ENCODE data around the gene FGFRL1.

Gene FGFRL1

GRCh38 chr4:1021386-1022050, 10.1 kb downstream of the FGFRL1 start:
- in situ Hi-C loops (cut with HindIII; ENCODE audit: low sequenced_read_pairs): no loop called here

GRCh38 chr4:1022051-1022738, 10.8 kb downstream of the FGFRL1 start:
- in situ Hi-C loops (cut with HindIII; ENCODE audit: low sequenced_read_pairs): no loop called here

GRCh38 chr4:1022739-1023066, 11.3 kb downstream of the FGFRL1 start:
- in situ Hi-C loops (cut with HindIII; ENCODE audit: low sequenced_read_pairs): no loop called here

DNA sequence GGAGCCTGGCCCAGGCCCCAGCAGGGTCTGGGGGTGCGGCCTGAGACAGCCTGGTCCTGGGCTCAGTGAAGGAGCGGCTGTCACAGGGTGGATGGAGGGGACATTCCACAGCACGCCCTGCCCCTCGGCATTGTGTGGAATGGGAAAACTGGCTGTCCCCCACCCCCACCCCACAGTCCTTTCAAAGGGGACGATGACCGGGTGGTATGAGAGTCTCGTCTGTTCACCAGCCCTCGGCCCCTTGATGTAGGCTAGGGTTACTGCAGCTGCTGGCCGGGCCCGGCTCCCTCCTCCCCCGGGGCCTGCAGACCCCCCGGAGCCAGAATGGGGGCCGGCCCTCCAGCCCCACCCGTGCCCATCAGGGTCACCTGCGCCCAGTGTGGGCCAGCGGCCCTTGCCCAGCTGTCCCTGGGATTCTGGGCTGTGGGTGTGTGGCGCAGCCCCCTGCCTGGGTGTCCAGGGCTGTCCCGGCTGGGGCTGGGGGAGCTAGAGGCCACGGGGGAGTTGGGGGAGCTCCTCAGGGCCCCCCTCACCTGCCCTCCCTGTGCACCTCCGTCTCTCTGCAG, 11.7 kb downstream of the FGFRL1 start:
- in situ Hi-C loops (cut with HindIII; ENCODE audit: low sequenced_read_pairs): no loop called here

DNA sequence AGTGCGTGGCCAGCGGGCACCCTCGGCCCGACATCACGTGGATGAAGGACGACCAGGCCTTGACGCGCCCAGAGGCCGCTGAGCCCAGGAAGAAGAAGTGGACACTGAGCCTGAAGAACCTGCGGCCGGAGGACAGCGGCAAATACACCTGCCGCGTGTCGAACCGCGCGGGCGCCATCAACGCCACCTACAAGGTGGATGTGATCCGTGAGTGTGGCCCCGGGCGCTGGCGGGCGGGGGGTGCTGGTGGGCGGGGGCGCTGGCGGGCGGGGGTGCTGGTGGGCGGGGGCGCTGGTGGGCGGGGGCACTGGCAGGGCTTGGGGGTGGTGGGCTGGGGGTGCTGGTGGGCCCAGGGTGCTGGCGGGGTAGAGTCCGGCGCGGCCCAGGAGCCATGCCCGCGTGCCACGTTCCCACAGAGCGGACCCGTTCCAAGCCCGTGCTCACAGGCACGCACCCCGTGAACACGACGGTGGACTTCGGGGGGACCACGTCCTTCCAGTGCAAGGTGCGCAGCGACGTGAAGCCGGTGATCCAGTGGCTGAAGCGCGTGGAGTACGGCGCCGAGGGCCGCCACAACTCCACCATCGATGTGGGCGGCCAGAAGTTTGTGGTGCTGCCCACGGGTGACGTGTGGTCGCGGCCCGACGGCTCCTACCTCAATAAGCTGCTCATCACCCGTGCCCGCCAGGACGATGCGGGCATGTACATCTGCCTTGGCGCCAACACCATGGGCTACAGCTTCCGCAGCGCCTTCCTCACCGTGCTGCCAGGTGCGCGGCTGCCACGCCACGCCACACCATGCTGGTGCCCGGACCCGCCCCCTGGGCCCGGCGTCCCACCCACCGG, 12.7 kb downstream of the FGFRL1 start:
- in situ Hi-C loops (cut with HindIII; ENCODE audit: low sequenced_read_pairs): no loop called here

DNA sequence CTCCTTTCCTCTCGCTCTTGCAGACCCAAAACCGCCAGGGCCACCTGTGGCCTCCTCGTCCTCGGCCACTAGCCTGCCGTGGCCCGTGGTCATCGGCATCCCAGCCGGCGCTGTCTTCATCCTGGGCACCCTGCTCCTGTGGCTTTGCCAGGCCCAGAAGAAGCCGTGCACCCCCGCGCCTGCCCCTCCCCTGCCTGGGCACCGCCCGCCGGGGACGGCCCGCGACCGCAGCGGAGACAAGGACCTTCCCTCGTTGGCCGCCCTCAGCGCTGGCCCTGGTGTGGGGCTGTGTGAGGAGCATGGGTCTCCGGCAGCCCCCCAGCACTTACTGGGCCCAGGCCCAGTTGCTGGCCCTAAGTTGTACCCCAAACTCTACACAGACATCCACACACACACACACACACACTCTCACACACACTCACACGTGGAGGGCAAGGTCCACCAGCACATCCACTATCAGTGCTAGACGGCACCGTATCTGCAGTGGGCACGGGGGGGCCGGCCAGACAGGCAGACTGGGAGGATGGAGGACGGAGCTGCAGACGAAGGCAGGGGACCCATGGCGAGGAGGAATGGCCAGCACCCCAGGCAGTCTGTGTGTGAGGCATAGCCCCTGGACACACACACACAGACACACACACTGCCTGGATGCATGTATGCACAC, 13.6 kb downstream of the FGFRL1 start:
- in situ Hi-C loops (cut with HindIII; ENCODE audit: low sequenced_read_pairs): no loop called here

GRCh38 chr4:1026115-1026514, 14.7 kb downstream of the FGFRL1 start:
- in situ Hi-C loops (cut with HindIII; ENCODE audit: low sequenced_read_pairs): no loop called here

DNA sequence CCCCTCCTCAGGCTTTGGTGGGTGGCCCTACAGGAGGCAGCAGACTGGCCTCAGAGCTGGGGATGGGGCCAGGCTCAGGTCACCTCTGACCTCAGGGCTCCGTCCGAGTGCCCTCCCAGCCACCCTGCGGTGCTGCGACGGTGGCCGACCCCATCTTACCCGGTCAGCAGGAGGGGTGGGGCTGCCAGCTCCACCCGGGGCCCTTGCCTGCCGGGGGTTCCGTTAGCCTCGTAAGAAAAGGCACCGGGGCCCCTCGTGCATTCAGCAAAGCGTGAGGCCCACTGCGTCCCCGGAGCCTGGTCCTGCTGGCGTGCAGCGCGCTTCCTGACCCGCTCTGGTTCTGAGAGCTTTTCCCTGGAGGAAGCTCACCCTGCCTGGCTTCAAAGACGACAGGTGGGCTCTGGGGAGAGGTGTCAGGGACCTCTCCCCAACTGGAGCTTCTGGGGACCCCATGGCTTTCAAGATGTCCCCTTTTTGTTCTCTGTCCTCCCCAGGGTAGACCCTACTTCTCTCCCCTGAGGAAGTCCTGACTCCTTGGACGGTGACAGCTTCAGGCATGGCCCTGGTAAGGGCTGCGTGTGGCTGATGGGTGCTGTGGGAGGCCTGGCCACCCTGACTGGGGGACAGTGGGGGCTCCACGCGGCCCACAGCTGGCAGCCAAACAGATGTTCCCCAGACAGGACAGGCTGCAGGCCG, 15.9 kb downstream of the FGFRL1 start:
- in situ Hi-C loops (cut with HindIII; ENCODE audit: low sequenced_read_pairs): no loop called here

GRCh38 chr4:1027915-1028238, 16.5 kb downstream of the FGFRL1 start:
- in situ Hi-C loops (cut with HindIII; ENCODE audit: low sequenced_read_pairs): no loop called here

GRCh38 chr4:1028574-1029220, 17.3 kb downstream of the FGFRL1 start:
- in situ Hi-C loops (cut with HindIII; ENCODE audit: low sequenced_read_pairs): no loop called here

DNA sequence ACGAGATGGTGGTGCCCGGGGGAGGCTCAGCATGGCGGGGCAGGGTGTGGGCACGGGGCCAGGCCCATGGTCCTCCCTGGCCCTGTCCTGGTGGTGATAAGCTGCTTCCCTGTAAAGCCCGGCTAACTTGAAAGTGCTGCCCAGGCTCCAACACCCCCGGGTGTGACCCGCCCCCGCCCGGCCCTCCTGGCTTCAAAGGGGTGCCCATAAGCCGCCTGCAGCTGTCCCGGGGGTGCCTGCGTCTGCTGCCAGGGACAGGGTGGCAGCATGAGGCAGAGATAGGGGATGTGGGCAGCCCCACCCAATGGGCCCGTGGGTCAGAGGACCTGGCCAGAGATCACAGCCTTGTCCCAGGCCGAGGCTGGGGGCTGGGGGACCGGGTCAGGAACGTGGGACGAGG, 18.1 kb downstream of the FGFRL1 start:
- in situ Hi-C loops (cut with HindIII; ENCODE audit: low sequenced_read_pairs): no loop called here

DNA sequence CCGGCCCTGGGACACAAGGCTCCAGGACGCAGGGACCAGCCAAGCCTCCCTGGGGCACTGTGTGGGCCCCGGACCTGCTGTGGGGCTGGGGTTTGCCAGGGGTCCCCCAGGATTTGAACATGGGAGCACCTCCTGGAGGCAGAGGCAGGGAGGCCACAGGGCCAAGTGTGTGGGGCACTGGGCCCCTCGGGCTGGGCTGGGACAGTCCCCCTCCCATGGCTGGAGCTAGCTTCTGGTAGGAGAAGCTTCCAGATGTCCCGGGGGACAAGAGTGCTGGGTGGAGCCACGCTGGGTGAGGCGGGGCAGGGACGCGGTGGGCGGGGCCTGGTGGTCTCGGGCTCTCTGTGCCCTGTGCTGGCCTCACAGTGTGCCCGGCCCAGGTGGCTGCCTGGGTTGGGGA, 18.6 kb downstream of the FGFRL1 start:
- in situ Hi-C loops (cut with HindIII; ENCODE audit: low sequenced_read_pairs): no loop called here

GRCh38 chr4:1030559-1030958, 19.1 kb downstream of the FGFRL1 start:
- in situ Hi-C loops (cut with HindIII; ENCODE audit: low sequenced_read_pairs): no loop called here

DNA sequence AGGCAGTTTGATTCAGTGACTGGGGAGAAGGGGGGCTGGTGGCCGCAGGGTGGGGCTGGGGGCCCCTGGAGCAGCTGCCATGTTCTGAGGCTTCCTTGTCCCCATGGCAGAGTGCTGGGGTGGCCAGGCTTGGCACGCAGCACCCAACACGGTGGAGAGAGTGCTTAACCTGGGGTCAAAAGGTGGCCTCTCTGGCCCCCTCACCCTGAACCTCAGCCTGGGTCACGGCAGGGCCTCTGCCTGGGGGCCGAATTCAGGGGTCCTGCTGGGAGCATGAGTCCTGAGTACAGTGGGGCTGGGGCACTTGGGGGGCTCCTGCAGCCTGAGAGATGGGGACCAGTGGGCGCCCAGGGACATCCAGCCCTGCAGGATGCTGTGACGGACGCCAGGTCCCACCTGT, 19.9 kb downstream of the FGFRL1 start:
- in situ Hi-C loops (cut with HindIII; ENCODE audit: low sequenced_read_pairs): no loop called here

- in situ Hi-C loops (cut with HindIII; ENCODE audit: low sequenced_read_pairs): no loop called here
Observed at GRCh38 chr4:1031956-1032795, 20.8 kb downstream of the FGFRL1 start.

DNA sequence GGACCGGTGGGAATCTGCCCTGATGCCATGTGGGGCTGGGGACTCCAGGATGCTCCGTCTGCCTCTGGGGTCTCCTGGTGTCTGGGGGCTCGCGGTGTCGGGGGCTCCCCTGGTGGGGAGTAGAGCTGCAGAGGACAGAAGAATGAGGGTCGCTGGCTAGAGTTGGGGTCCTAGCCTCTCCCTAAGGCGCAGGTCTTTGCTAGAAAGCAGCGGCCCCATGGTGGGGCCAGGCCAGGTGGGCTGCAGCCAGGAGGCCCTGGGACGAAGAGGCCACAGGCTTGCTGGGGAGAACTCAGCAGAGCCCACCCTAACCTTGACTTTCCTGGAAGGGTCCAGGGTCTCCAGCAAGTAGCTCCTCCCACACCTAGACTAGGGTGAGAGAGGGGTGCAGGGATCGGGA, 21.4 kb downstream of the FGFRL1 start:
- in situ Hi-C loops (cut with HindIII; ENCODE audit: low sequenced_read_pairs): no loop called here

DNA sequence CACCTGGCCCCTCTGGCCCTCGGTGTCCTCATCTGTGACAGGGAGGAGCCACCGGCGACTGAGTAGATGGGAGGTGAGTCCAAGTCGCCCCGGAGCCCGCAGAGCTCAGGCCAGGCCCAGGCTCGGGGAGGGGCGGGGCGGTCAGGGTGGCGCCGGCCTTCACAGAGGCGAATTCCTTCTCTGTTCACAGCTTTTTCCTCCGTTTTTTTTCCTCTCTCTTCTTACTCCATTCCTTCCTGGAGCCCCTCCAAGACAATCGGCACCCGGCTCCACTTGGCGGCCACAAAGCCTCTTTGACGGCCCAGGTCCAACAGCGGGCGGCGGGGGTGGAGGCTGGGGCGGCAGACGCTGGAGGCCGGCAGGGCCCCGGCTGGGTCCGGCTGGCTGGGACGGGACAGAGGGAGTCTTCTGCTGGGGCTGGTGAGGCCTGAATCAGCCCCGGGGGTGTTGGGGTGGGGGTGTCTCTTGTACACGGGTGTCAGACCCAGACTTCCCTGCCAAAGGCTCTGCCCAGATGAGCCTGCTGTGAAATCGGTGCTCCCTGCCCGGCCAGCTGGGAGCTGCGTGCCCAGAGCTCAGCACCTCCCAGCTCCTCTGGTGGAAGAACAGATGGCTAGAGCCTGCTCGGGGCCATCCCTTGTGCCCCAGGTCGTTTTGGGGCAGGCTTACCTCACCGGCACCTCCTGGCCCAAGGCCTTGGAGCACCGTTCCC, 22.6 kb downstream of the FGFRL1 start:
- in situ Hi-C loops (cut with HindIII; ENCODE audit: low sequenced_read_pairs): no loop called here

- in situ Hi-C loops (cut with HindIII; ENCODE audit: low sequenced_read_pairs): no loop called here
Observed at GRCh38 chr4:1035510-1035909, 24.1 kb downstream of the FGFRL1 start.

GRCh38 chr4:1036095-1036494, 24.7 kb downstream of the FGFRL1 start:
- in situ Hi-C loops (cut with HindIII; ENCODE audit: low sequenced_read_pairs): no loop called here

All from DLD1 (cell line).